Femur (tissue), 1 donor: ENCODE data around the gene MYO7B.

Source experiments
- DNase-seq: peaks from one replicate; pipeline ENCODE4 v3.0.0-alpha.2; 2017

Gene MYO7B

GRCh38 chr2:127627740-127628571 is 92.5 kb downstream of the MYO7B start:
- DNase-seq: no peak

GRCh38 chr2:127628767-127629614 is 93.5 kb downstream of the MYO7B start:
- DNase-seq: no peak

DNA sequence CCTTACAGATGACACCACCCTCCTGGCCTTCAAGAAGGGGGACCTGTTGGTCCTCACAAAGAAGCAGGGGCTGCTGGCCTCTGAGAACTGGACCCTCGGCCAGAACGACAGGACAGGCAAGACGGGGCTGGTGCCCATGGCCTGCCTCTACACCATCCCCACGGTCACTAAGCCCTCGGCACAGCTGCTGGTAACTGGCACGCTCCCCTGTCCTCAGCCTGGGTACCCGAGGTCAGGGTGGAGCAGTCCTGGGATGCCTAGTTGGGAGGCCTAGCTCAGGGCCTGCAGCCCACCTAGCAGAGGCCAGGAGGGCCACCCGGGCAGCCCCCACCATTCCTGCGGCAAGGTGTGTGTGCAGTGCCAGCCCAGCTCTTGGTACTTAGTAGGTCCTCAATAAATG is 94.2 kb downstream of the MYO7B start:
- no peak for DNase-seq

GRCh38 chr2:127630096-127630863 is 94.8 kb downstream of the MYO7B start:
- no peak for DNase-seq

- DNase-seq: no peak
Observed at GRCh38 chr2:127630864-127631540, 95.5 kb downstream of the MYO7B start.

DNA sequence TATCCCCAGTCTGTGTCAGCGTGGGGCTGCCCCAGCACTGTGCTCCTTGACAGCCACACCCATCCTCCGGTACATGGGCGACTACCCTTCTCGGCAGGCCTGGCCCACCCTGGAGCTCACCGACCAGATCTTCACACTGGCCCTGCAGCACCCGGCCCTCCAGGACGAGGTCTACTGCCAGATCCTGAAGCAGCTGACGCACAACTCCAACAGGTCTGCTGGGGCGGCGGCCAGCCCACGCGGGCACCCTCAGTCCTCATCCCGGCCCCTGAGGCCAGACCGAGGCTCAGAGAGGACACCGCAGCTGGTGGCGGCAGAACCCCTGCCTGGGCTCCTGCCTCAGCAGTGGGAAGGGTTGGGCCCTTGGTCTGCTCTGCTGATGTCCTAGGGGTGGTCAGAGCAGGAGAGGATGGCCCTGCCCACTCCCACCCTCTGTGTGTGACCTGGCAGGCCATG is 96.1 kb downstream of the MYO7B start:
- no peak for DNase-seq

DNA sequence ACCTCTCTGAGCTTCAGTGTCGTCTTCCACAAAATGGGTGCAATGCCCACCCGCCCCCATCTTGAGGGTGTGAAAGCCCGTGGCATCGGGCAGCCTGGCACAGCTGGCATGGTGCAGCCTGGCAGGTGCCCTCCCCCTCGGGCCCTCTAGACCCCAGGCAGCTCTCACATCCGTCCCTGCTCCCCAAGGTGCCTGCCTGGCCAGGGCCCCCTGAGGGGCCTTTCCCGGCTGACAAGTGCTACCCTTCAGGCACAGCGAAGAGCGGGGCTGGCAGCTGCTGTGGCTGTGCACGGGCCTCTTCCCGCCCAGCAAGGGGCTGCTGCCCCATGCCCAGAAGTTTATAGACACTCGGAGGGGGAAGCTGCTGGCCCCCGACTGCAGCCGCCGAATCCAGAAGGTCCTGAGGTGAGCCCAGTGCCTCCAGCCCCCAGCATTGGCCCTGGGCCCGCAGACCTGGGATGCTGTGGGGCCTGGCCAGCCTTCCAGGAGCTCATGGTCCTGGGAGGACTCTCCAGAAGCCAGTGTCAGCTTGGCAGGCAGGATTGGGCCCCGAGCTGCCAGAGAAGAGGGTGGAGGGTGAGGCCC is 96.6 kb downstream of the MYO7B start:
- DNase-seq: no peak

GRCh38 chr2:127632592-127633489 is 97.4 kb downstream of the MYO7B start:
- no peak for DNase-seq

- DNase-seq: no peak
Observed at GRCh38 chr2:127633556-127634065, 98.1 kb downstream of the MYO7B start.

- peak; percentile 55 for DNase-seq
Observed at GRCh38 chr2:127634066-127634617, 98.7 kb downstream of the MYO7B start.

GRCh38 chr2:127634626-127635379 is 99.3 kb downstream of the MYO7B start:
- DNase-seq: no peak

GRCh38 chr2:127635380-127636237 is 100.1 kb downstream of the MYO7B start:
- DNase-seq: no peak

DNA sequence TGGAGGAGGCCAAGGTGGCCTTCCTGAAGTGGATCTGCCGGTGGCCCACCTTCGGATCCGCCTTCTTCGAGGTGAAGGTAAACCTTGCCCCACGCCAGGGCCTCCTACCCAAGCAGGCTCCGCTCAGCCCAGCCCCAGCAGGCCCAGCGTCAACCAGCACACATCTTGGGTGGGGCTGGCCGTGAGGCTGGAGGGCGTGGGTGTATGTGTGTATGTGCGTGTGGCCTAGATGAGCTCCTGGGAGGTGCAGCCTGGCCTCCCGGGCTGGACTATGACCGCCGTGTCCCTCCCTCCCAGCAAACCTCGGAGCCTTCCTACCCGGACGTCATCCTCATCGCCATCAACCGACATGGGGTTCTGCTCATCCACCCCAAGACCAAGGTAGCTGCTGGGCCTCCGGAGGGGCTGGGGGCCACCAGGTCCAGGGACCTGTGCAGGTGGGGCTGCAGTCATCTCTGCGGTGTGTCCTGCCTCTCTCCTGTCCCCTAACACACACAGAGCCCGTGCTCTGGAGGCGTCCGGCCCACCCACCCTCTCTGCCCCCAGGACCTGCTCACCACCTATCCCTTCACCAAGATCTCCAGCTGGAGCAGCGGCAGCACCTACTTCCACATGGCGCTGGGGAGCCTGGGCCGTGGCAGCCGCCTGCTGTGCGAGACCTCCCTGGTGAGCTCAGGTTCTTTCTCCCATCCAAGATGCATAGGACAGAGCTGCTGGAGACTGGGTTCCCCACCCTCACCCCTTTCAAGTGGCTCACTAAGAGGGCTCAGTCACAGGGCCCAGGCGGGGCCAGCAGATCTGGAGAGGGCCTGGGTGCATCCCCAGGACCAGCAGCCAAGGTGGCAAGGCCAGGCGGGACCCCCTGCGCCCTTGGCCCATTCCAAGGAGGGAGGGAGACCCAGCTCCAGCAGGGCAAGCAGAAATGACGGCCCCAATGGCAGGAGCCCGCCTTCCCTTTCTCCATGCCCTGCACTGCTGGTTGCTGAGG is 101.1 kb downstream of the MYO7B start:
- DNase-seq: no peak

DNA sequence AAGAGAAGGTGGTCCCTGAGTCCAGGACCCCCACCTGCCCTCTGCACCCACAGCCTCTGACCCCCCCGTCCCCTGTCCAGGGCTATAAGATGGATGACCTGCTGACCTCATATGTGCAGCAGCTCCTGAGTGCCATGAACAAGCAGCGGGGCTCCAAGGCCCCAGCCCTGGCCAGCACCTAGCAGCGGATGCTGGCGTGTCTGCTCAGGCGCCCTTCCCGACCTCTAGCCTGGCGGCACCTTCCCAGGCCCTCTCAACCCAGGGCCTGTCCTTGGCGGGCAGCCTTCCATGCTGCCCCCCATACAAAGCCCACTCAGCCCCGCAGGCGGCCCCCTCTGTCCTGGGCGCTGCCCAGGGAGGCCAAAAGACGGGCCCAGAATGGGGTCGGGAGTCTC is 101.8 kb downstream of the MYO7B start:
- no peak for DNase-seq

DNA sequence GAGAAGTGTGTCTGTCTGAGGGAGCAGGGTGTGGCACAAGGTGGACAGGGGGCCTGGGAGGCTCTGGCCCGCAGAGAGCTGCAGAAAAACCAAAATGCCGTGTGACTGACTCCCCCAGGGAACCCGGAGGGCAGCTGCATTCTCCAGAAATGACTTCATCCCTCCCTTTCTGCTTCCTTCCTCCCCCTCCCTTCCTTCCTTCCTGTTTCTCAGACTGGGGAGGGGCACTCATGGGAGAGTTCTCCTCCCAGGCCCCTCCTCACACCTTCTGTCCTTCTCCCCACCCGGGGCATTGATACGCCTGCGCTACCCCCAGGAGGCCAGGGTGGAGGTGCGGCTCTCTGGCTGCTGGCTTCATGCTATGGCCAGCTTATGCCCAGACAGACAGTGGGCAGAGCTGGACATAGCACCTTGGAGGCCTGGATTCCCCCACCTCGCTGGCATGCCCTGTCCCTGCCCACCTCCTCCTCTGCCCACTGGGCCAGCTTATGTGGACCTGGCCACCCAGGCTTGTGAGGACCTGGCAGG is 102.3 kb downstream of the MYO7B start:
- peak; percentile 71 for DNase-seq

- peak; percentile 48 for DNase-seq
Observed at GRCh38 chr2:127638361-127639110, 103.1 kb downstream of the MYO7B start.
